Dendritic cell treated with granulocyte-macrophage colony-stimulating factor and Interleukin-4, amounts not matched to agents 40 ng/mL and 50 ng/mL, for 4 days (primary cell): ENCODE measurements around the gene OR2T11.
"Not testable (repeated sequence)": the region's sequence is repeated elsewhere in the genome, so short reads cannot be mapped to it uniquely, and the experiment has no call there.

Experiments
- H3K27ac Mint-ChIP-seq: one replicate; pipeline ENCODE4 v1.8.0; 2022; ENCODE audit warnings: mild to moderate bottlenecking, mixed read lengths
- H3K27me3 Mint-ChIP-seq: one replicate; pipeline ENCODE4 v1.8.0; 2022; ENCODE audit warnings: mild to moderate bottlenecking, mixed read lengths
- H3K36me3 Mint-ChIP-seq: one replicate; pipeline ENCODE4 v1.8.0; 2022; ENCODE audit warnings: low read depth, mixed read lengths
- H3K4me1 Mint-ChIP-seq: one replicate; pipeline ENCODE4 v1.8.0; 2022; ENCODE audit warnings: low read depth, mixed read lengths
- H3K4me3 Mint-ChIP-seq: one replicate; pipeline ENCODE4 v1.8.0; 2022; ENCODE audit warnings: mild to moderate bottlenecking, moderate library complexity, mixed read lengths
- H3K9me3 Mint-ChIP-seq: one replicate; pipeline ENCODE4 v1.8.0; 2022; ENCODE audit warnings: mixed read lengths
- intact Hi-C: fragments of 100-400 bp; cut with micrococcal nuclease; formaldehyde crosslinking; loops from one replicate; pipeline ENCODE4 v1.15.0; 2022

OR2T11 gene

DNA sequence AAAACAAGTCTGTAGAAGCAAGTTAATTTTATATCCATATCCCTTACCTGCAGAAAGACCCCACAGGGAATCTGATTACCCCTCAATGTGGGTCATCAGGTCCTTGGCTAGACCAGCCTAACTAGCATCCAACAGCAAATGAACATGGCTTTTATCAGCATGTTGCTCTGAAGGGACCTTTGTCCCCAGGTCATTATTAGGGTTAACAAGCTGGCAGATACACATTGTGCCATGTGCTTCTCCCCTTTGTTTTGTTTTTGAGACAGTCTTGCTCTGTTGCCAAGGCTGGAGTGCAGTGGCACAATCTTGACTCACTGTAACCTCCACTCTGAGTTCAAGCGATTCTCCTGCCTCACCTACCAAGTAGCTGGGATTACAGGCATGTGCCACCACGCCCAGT lies at the start of gene OR2T11:
OR2T11 (minus strand) TSS at position 101 of the 400 bp plus-strand sequence. CDS start 7,963 bp downstream, outside the sequence.
- H3K27ac Mint-ChIP-seq, intact Hi-C loops, H3K36me3 Mint-ChIP-seq, H3K4me1 Mint-ChIP-seq, H3K27me3 Mint-ChIP-seq, H3K4me3 Mint-ChIP-seq, H3K9me3 Mint-ChIP-seq: not testable (repeated sequence)

GRCh38 chr1:248681651-248682050 lies 46.8 kb upstream of the OR2T11 start:
- Mint-ChIP-seq H3K27me3 (peaks cover 9% of the 10 kb centered on the region), H3K4me3 (no peak overlapping the region), H3K36me3 (no peaks in the 10 kb centered on the region), H3K9me3 (no peaks in the 10 kb centered on the region), H3K27ac (no peak overlapping the region), H3K4me1 (peaks cover under 1% of the 10 kb centered on the region)
- intact Hi-C loops = no loop called here

DNA sequence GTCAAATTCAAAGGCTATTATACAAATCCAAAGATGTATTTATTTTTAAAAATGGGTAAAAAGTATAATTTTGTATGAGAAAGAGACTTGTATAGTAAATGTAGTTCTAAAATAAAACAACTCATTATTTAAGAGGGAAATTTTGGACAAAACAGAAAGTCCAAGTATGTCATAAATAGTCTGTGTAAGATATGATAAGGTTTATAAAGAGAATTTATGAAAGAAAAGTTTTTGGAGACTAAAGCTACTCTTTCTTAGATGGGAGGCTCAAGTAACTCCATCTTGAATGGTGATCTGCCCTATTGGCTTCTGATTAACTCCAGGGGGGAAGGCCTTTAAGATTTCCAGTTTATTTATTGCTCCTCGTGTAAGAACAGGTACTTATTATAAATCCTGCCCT lies 35.1 kb upstream of the OR2T11 start:
- Mint-ChIP-seq H3K4me1 (no peaks in the 10 kb centered on the region), H3K27ac (no peak overlapping the region), H3K36me3 (no peaks in the 10 kb centered on the region), H3K4me3 (no peak overlapping the region), H3K27me3 (no peaks in the 10 kb centered on the region), H3K9me3 (peaks cover 9% of the 10 kb centered on the region)
- intact Hi-C loops = no loop called here

DNA sequence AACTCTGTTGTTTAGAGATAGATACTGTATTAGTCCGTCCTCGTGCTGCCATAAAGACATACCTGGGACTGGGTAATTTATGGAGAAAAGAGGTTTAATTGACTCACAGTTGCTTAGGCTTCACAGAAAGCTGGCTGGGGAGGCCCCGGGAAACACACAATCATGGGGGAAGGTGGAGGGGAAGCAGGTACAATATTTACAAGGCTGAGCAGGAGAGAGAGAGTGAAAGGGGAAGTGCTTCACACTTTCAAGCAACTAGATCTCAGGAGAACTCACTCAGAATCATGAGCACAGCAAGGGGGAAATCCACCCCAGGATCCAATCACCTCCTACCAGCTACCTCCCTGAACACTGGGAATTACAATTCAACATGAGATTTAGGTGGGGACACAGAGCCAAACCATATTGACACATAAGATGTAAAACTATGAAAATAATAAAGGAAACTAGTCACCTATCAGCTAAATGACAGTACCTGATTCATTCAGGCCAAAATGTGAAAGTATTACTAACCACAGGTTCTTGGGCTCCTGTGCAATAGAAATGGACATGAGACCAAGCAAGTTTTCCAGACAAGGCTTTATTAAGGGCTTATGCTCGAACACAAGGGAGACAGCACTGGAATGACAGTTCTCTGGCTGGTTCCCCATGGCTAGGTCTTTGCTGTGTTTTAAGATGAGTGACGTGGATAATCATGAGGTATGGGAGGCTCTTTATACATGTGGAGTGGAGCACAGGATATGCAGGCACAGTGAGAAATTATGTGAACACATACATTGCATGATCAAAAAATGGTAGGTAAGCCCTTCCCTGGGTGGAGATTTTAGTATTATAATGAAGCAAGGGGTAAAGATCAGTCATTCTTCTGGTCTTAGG lies 28.8 kb upstream of the OR2T11 start:
- H3K27ac Mint-ChIP-seq, H3K4me1 Mint-ChIP-seq, H3K36me3 Mint-ChIP-seq, H3K27me3 Mint-ChIP-seq, H3K9me3 Mint-ChIP-seq, intact Hi-C loops, H3K4me3 Mint-ChIP-seq: not testable (repeated sequence)

GRCh38 chr1:248656797-248657196 lies 21.9 kb upstream of the OR2T11 start:
- not testable (repeated sequence) for H3K4me1 Mint-ChIP-seq, H3K27me3 Mint-ChIP-seq

DNA sequence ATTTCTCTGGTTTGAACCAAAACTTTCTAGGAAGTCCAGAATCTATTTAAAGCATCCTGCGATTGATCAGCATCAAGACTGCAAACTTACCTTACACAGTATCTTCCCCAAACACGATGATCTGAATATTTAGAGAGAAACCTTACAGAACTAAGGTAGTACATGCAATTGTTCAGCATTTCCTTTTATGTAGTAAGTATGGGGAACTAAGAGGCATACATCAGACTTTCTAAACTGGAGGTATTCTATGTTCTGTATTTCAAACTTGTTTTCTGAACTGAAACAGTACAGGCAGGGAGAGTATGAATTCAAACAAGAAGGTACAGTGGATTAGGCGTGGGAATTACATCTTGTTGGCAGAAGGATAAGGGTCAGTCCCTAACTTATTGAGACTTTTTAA lies 20.5 kb upstream of the OR2T11 start, which contains the start of gene OR2T27:
OR2T27 (minus strand) TSS at position 175 of the 400 bp plus-strand sequence. CDS start 4,644 bp downstream, outside the sequence.
- H3K4me1 Mint-ChIP-seq, H3K27me3 Mint-ChIP-seq, H3K36me3 Mint-ChIP-seq, H3K27ac Mint-ChIP-seq, H3K9me3 Mint-ChIP-seq, intact Hi-C loops, H3K4me3 Mint-ChIP-seq: not testable (repeated sequence)

More at GRCh38 chr1:248656797-248657196, 21.9 kb upstream of the OR2T11 start:
- H3K4me3 Mint-ChIP-seq, H3K27ac Mint-ChIP-seq, H3K36me3 Mint-ChIP-seq, intact Hi-C loops, H3K9me3 Mint-ChIP-seq: not testable (repeated sequence)

- H3K4me3 Mint-ChIP-seq, H3K9me3 Mint-ChIP-seq, intact Hi-C loops, H3K27me3 Mint-ChIP-seq, H3K4me1 Mint-ChIP-seq, H3K27ac Mint-ChIP-seq, H3K36me3 Mint-ChIP-seq: not testable (repeated sequence)
Measured at GRCh38 chr1:248648770-248649536, 14.1 kb upstream of the OR2T11 start.

DNA sequence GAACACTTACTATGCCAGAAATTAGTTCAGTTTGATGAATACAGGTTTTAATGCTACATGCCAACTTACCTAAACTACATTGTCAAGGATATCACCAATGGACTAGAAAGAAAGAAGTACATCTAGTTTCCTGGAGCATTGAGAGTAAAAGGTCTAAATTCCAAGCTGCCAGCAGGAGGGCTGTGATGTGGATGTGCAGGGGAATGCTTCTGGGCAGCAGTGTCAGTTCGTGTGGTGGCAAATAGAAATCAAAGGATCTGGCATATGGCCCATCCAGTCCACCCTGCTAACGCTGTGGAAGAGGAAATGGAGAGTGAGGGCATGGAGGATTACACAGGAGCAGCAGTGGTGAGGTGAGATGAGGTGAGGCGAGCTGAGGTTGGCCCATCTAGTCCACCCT lies 10.3 kb upstream of the OR2T11 start, which contains the start of gene OR2T35:
OR2T35 (minus strand) TSS at position 101 of the 400 bp plus-strand sequence. CDS start 6,020 bp downstream, outside the sequence.
- H3K27me3 Mint-ChIP-seq, H3K9me3 Mint-ChIP-seq, H3K4me3 Mint-ChIP-seq, H3K4me1 Mint-ChIP-seq, H3K36me3 Mint-ChIP-seq, intact Hi-C loops, H3K27ac Mint-ChIP-seq: not testable (repeated sequence)

GRCh38 chr1:248642971-248643651 lies 8.2 kb upstream of the OR2T11 start:
- H3K9me3 Mint-ChIP-seq, intact Hi-C loops, H3K27me3 Mint-ChIP-seq, H3K27ac Mint-ChIP-seq, H3K4me3 Mint-ChIP-seq, H3K36me3 Mint-ChIP-seq, H3K4me1 Mint-ChIP-seq: not testable (repeated sequence)

DNA sequence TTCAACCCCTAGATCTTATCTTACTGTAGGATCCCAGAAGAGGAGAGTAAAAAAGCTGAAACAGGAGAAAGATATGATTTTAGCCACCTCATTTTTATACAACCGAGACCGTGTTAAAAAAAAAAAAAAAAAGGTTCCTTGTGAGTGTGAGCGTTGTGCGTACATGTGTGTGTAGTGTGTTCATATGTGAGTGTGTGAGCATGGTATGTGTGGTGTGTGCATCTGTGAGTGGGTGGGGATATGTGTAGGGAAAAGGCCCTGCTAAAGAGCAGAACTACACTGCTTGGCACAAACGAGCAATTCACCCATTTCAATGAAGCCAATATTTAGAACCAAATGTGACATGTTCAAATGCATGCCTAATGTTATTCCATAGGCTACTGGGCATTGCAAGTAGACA lies 6.7 kb upstream of the OR2T11 start:
- intact Hi-C loops, H3K36me3 Mint-ChIP-seq, H3K27me3 Mint-ChIP-seq, H3K27ac Mint-ChIP-seq, H3K4me3 Mint-ChIP-seq, H3K9me3 Mint-ChIP-seq, H3K4me1 Mint-ChIP-seq: not testable (repeated sequence)

- H3K27ac Mint-ChIP-seq, H3K4me3 Mint-ChIP-seq, H3K27me3 Mint-ChIP-seq, H3K4me1 Mint-ChIP-seq, H3K9me3 Mint-ChIP-seq, H3K36me3 Mint-ChIP-seq, intact Hi-C loops: not testable (repeated sequence)
Measured at GRCh38 chr1:248640906-248641305, 6.0 kb upstream of the OR2T11 start.

DNA sequence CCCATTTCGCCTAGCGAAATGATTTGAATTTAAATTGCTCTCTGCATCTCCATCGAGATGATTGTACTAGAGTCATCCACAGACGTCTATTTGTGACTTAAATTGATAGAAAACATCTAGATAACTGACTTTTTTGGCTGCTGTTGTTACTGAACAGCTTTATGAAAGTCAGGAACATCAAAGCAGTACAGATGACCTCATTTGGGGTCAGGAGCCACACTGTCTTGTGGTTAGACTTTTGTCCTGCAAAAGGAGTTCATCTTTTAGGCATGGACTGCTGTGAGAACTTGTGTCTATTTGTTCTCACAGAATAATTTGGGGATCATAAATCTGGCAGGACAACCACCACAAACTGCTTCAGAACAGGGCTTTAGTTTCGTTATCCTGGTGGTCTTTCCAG lies 4.8 kb upstream of the OR2T11 start:
- H3K9me3 Mint-ChIP-seq, H3K4me3 Mint-ChIP-seq, H3K27ac Mint-ChIP-seq, H3K36me3 Mint-ChIP-seq, intact Hi-C loops, H3K4me1 Mint-ChIP-seq, H3K27me3 Mint-ChIP-seq: not testable (repeated sequence)

DNA sequence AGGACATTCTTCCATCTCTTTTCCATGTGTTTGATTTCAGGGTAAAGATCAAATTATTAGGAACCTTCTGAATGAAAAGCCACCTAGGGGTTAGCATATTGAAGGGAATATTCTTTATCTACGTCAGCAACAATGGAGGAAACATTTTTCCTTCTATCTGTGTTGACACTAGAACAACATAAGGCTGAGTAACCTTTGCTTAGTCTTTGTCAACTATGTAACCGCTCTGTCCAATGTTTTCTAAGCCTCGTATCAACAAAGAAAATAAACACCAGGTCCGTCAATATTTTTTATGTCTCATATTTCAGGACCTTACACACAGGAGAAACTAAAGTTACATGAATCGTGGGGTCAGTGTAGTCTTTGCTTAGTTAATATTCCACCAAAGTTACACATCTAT lies 1.7 kb upstream of the OR2T11 start:
- H3K27me3 Mint-ChIP-seq, H3K4me3 Mint-ChIP-seq, H3K27ac Mint-ChIP-seq, H3K36me3 Mint-ChIP-seq, intact Hi-C loops, H3K4me1 Mint-ChIP-seq, H3K9me3 Mint-ChIP-seq: not testable (repeated sequence)

GRCh38 chr1:248631354-248632008 lies 3.4 kb downstream of the OR2T11 start:
- H3K4me1 Mint-ChIP-seq = no peaks in the 10 kb centered on the region
- no peak overlapping the region for H3K27ac Mint-ChIP-seq
- no peaks in the 10 kb centered on the region for H3K9me3 Mint-ChIP-seq
- no peaks in the 10 kb centered on the region for H3K27me3 Mint-ChIP-seq
- intact Hi-C loops = no loop called here
- no peak overlapping the region for H3K4me3 Mint-ChIP-seq
- H3K36me3 Mint-ChIP-seq = no peaks in the 10 kb centered on the region
